HepG2 (cell line): ENCODE data around the gene SDC1. TPM values are rescaled to one million over a fixed set of nuclear protein-coding genes. Genes with fewer than 3 reads are reported as not detected.

ENCODE experiments used
- ATAC-seq: fragments of 200-7000 bp; cut with Tn5 transposase; 3 replicates; pipeline ENCODE4 v1.9.1; 2020; ENCODE audit warnings: mild to moderate bottlenecking, moderate library complexity
- BruUV-seq: library from RNA; stranded (reverse); fragments of 400-500 nt; replicated peaks from 2 replicates; lab custom pipeline; 2021; lab: Mats Ljungman, UMichigan
- CTCF ChIA-PET: fragments of 300-600 bp; formaldehyde crosslinking; extraction: SDS; loops from one replicate; lab custom pipeline; 2021; ENCODE audit warnings: low total read pairs, inconsistent platforms, low intra/inter-chr PET ratio; lab: Yijun Ruan, JAX
- POLR2A ChIA-PET: fragments of 350-600 bp; sonication (Branson Sonifier 250); formaldehyde crosslinking; loops from one replicate; lab custom pipeline; 2020; ENCODE audit warnings: antibody characterized with exemption, inconsistent platforms; lab: Yijun Ruan, JAX
- DNase-seq: peaks from one replicate; pipeline ENCODE4 v3.0.0-alpha.2; 2015; ENCODE audit warnings: low spot score
- FAIRE-seq: peaks from 3 replicates; lab custom pipeline; 2011; peaks lifted over from hg19 to GRCh38; lab: Jason Lieb, UNC
- H2AFZ ChIP-seq: one replicate; pipeline ENCODE4 v1.6.1; 2011; ENCODE audit warnings: low read length, inconsistent platforms
- H3K27ac ChIP-seq: fragments of 300-600 bp; 3 replicates; pipeline ENCODE4 v1.8.0; 2011; ENCODE audit warnings: mixed run types, mild to moderate bottlenecking, mixed read lengths, low read length, inconsistent platforms; ENCODE audit not compliant: insufficient read depth; ENCODE audit errors: extremely low read length
- H3K27me3 ChIP-seq, 2 experiments: fragments of 200-600 bp in 1 of 2; 2 replicates in 1 of 2; 3 replicates in 1 of 2; pipeline versions ENCODE4 v1.6.0 to v1.8.0; 2011; ENCODE audit warnings: low read length in 2 of 2, mild to moderate bottlenecking in 2 of 2, moderate library complexity in 2 of 2, inconsistent platforms in 1 of 2; ENCODE audit not compliant: insufficient read depth in 2 of 2, control insufficient read depth in 1 of 2
- H3K36me3 ChIP-seq, 2 experiments: fragments of 200-600 bp in 1 of 2; replicated peaks in 1 of 2; 2 replicates in 1 of 2; 3 replicates in 1 of 2; pipeline versions ENCODE4 v1.5.1 to v1.8.0; 2011; ENCODE audit warnings: low read length in 2 of 2, inconsistent platforms in 1 of 2; ENCODE audit not compliant: insufficient read depth in 2 of 2, control insufficient read depth in 1 of 2
- H3K4me1 ChIP-seq: 2 replicates; pipeline ENCODE4 v1.5.1; 2012; ENCODE audit warnings: low read length, inconsistent platforms; ENCODE audit not compliant: insufficient read depth
- H3K4me2 ChIP-seq: 2 replicates; pipeline ENCODE4 v1.6.0; 2011; ENCODE audit warnings: low read depth, low read length, inconsistent platforms
- H3K4me3 ChIP-seq, 3 experiments: fragments of 200-600 bp in 1 of 3; sonication (generic), shearing (Covaris generic) in 1 of 3; replicated peaks in 1 of 3; 2 replicates each; pipeline ENCODE4 v1.5.1; 2011 to 2016; ENCODE audit warnings: low read length in 3 of 3, inconsistent platforms in 2 of 3, low read depth in 2 of 3, mild to moderate bottlenecking in 2 of 3, control low read depth in 1 of 3, mixed read lengths in 1 of 3; ENCODE audit not compliant: insufficient read depth in 1 of 3
- H3K79me2 ChIP-seq: one replicate; pipeline ENCODE4 v1.6.1; 2011; ENCODE audit warnings: low read length, inconsistent platforms; ENCODE audit not compliant: insufficient read depth
- H3K9ac ChIP-seq: 2 replicates; pipeline ENCODE4 v1.6.0; 2011; ENCODE audit warnings: mild to moderate bottlenecking, low read depth, low read length, inconsistent platforms; ENCODE audit not compliant: insufficient read depth
- H3K9me3 ChIP-seq: 2 replicates; pipeline ENCODE4 v1.5.1; 2012; ENCODE audit warnings: mild to moderate bottlenecking, low read length
- H4K20me1 ChIP-seq: 2 replicates; pipeline ENCODE4 v1.6.0; 2011; ENCODE audit warnings: inconsistent platforms, mild to moderate bottlenecking, low read length, moderate library complexity; ENCODE audit not compliant: insufficient read depth
- HNRNPUL1 ChIP-seq: fragments of 200-400 bp; formaldehyde crosslinking; IDR thresholded peaks from 2 replicates; pipeline ENCODE4 v1.6.1; 2017; ENCODE audit warnings: low read depth, mild to moderate bottlenecking, low read length, moderate library complexity
- IKZF5 ChIP-seq: IDR thresholded peaks from 2 replicates; pipeline ENCODE4 v1.6.1; 2018; ENCODE audit warnings: missing genetic modification reagents, mild to moderate bottlenecking, missing compliant biosample characterization
- NCOA5 ChIP-seq: sonication (generic); formaldehyde crosslinking; IDR thresholded peaks from 2 replicates; pipeline ENCODE4 v1.4.0; 2020; ENCODE audit warnings: missing genetic modification reagents
- PAWR ChIP-seq: sonication (generic); formaldehyde crosslinking; IDR thresholded peaks from 2 replicates; pipeline ENCODE4 v1.4.0; 2020; ENCODE audit warnings: missing genetic modification reagents, mild to moderate bottlenecking, borderline replicate concordance
- RAD21 ChIP-seq: fragments of 450-650 bp; formaldehyde crosslinking; IDR thresholded peaks from 2 replicates; pipeline ENCODE4 v1.5.0; 2020; ENCODE audit warnings: mild to moderate bottlenecking
- REL ChIP-seq: sonication (generic); formaldehyde crosslinking; conservative IDR thresholded peaks from 2 replicates; pipeline ENCODE4 v1.8.0; 2022; ENCODE audit warnings: mild to moderate bottlenecking, missing genetic modification reagents, moderate library complexity
- SIN3B ChIP-seq: fragments of 150-350 bp; IDR thresholded peaks from 2 replicates; pipeline ENCODE4 v1.6.1; 2014; ENCODE audit warnings: low read length
- THAP11 ChIP-seq: IDR thresholded peaks from 2 replicates; pipeline ENCODE4 v1.6.1; 2016; ENCODE audit warnings: missing biosample characterization, missing genetic modification reagents
- WIZ ChIP-seq: sonication (generic); formaldehyde crosslinking; IDR thresholded peaks from 2 replicates; pipeline ENCODE4 v1.5.1; 2020; ENCODE audit warnings: mild to moderate bottlenecking, missing genetic modification reagents
- YEATS2 ChIP-seq: sonication (generic); formaldehyde crosslinking; IDR thresholded peaks from 2 replicates; pipeline ENCODE4 v1.4.0; 2020; ENCODE audit warnings: missing genetic modification reagents, borderline replicate concordance
- ZBTB26 ChIP-seq: IDR thresholded peaks from 2 replicates; pipeline ENCODE4 v1.6.1; 2016; ENCODE audit warnings: missing compliant biosample characterization, missing genetic modification reagents, borderline replicate concordance
- ZEB1 ChIP-seq: IDR thresholded peaks from 2 replicates; pipeline ENCODE4 v1.6.1; 2012; ENCODE audit warnings: mild to moderate bottlenecking, low read depth, inconsistent platforms; ENCODE audit not compliant: insufficient replicate concordance
- ZNF160 ChIP-seq: sonication (generic); formaldehyde crosslinking; IDR thresholded peaks from 2 replicates; pipeline ENCODE4 v1.8.0; 2022; ENCODE audit warnings: mild to moderate bottlenecking, inconsistent platforms, missing genetic modification reagents
- ZNF280B ChIP-seq: sonication (generic); formaldehyde crosslinking; IDR thresholded peaks from 2 replicates; pipeline ENCODE4 v1.5.0; 2020; ENCODE audit warnings: missing genetic modification reagents, mild to moderate bottlenecking, borderline replicate concordance
- ZNF557 ChIP-seq: sonication (generic); formaldehyde crosslinking; IDR thresholded peaks from 2 replicates; pipeline ENCODE4 v1.4.0; 2020; ENCODE audit warnings: missing genetic modification reagents
- ZNF567 ChIP-seq: sonication (generic); formaldehyde crosslinking; IDR thresholded peaks from 2 replicates; pipeline ENCODE4 v1.8.1; 2023; ENCODE audit warnings: mild to moderate bottlenecking, missing genetic modification reagents, borderline replicate concordance
- ZNF569 ChIP-seq: sonication (generic); formaldehyde crosslinking; IDR thresholded peaks from 2 replicates; pipeline ENCODE4 v1.5.0; 2020; ENCODE audit warnings: mild to moderate bottlenecking, missing genetic modification reagents, moderate library complexity, borderline replicate concordance
- ZNF703 ChIP-seq: sonication (generic); formaldehyde crosslinking; IDR thresholded peaks from 2 replicates; pipeline ENCODE4 v1.5.1; 2020; ENCODE audit warnings: missing genetic modification reagents, mild to moderate bottlenecking, moderate library complexity, borderline replicate concordance
- ZNF782 ChIP-seq: sonication (generic); formaldehyde crosslinking; IDR thresholded peaks from 2 replicates; pipeline ENCODE4 v1.4.0; 2020; ENCODE audit warnings: missing genetic modification reagents, mild to moderate bottlenecking, borderline replicate concordance
- WGBS: methylation state at CpG from one replicate; pipeline ENCODE4 v1.1.6; 2017; ENCODE audit warnings: low lambda C conversion rate; 5-methylcytosine and 5-hydroxymethylcytosine counted together
- in situ Hi-C: cut with HindIII; loops from 2 replicates; pipeline ENCODE4 v1.10.0; 2017; ENCODE audit warnings: low pct_unique_long_range_greater_than_20kb; ENCODE audit not compliant: extremely low pct_ligation_motif_present
- intact Hi-C: fragments of 100-400 bp; cut with micrococcal nuclease; formaldehyde crosslinking; loops from one replicate; pipeline ENCODE4 v1.10.0; 2022; ENCODE audit not compliant: unreplicated experiment
- polyA plus RNA-seq, 8 experiments: library from polyadenylated mRNA; depleted of rRNA in 3 of 8; stranded (reverse) in 7 of 8; unstranded in 1 of 8; fragments of >200 nt; fragmentation: Illumina TruSeq in 4 of 8; extraction: Trizol in 4 of 8; gene quantifications; 2 replicates each; pipeline versions ENCODE4 v1.2.1 to v1.2.3, GENCODE V29; 2011 to 2016; ENCODE audit warnings: low read depth in 4 of 8, missing spikeins in 1 of 8, mixed read lengths in 1 of 8; ENCODE audit not compliant: insufficient read depth in 1 of 8
- total RNA-seq, 5 experiments: library from RNA; depleted of rRNA; stranded (reverse); fragments of >200 nt; fragmentation: Illumina TruSeq; extraction: Trizol; gene quantifications; 2 replicates each; pipeline ENCODE4 v1.2.3, GENCODE V29; 2016; ENCODE audit warnings: low read depth in 1 of 5
- TF ChIP-seq, protein P1 (sequence below): sonication (generic); formaldehyde crosslinking; IDR thresholded peaks from 2 replicates; pipeline ENCODE4 v1.5.0; 2020; ENCODE audit warnings: missing genetic modification reagents, mild to moderate bottlenecking, borderline replicate concordance

The SDC1 gene
- total and polyA plus RNA-seq, 2 of the 13 experiments (the other 11 are each of a cell fraction or from before 2014, with no cell fraction given) = 108 to 119 TPM

GRCh38 chr2:20178666-20179465, 46.1 kb downstream of the SDC1 start:
- Histone ChIP-seq H3K4me3 (no peak overlapping the region; a peak in 1 of 6 replicates), H3K27ac (no peak overlapping the region), H3K36me3 (no peaks in the 10 kb centered on the region), H4K20me1 (no peaks in the 10 kb centered on the region), H3K79me2 (no peaks in the 10 kb centered on the region), H3K9me3 (no peaks in the 10 kb centered on the region), H3K4me2 (peak overlapping the region; percentile 99), H3K9ac (peak overlapping the region; percentile 63), H3K27me3 (no peaks in the 10 kb centered on the region), H2AFZ (no peak overlapping the region), H3K4me1 (peaks cover 67% of the 10 kb centered on the region)
- BruUV-seq = no TSS peak
- ATAC-seq = no peak
- intact Hi-C loops (no loop called here), in situ Hi-C loops (no loop called here)
- no peak for DNase-seq
- no peak for FAIRE-seq
- ChIA-PET POLR2A (interaction anchor here (0.9 to 5.5 kb wide), 14 partner anchors 8 to 70 kb away, joined by 3 to 76 read pairs (median 6); partner anchors contain the start of gene SDC1), CTCF (interaction anchor here (1.9 kb wide), 1 partner anchor 46 kb away, joined by 5 read pairs; the partner anchor contains the start of gene SDC1)
- WGBS = 65% methylated on average over 10 of the region's 10 CpGs
- peak; percentile 56 for TF ChIP-seq ZNF280B (CRISPR knock-in tag)
- TF ChIP-seq RAD21 (CRISPR knock-in tag) = no peak
- no peak for TF ChIP-seq WIZ
- TF ChIP-seq SIN3B = no peak
- no peak for TF ChIP-seq ZNF703 (CRISPR knock-in tag)
- TF ChIP-seq ZNF567 (CRISPR knock-in tag) = no peak
- TF ChIP-seq ZBTB26 (CRISPR knock-in tag) = no peak
- no peak for TF ChIP-seq NCOA5 (CRISPR knock-in tag)
- no peak for TF ChIP-seq THAP11 (CRISPR knock-in tag)
- TF ChIP-seq, protein P1, sequence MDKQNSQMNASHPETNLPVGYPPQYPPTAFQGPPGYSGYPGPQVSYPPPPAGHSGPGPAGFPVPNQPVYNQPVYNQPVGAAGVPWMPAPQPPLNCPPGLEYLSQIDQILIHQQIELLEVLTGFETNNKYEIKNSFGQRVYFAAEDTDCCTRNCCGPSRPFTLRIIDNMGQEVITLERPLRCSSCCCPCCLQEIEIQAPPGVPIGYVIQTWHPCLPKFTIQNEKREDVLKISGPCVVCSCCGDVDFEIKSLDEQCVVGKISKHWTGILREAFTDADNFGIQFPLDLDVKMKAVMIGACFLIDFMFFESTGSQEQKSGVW (CRISPR knock-in tag) = no peak
- no peak for TF ChIP-seq HNRNPUL1
- TF ChIP-seq ZNF160 (CRISPR knock-in tag) = no peak
- peak; percentile 14 for TF ChIP-seq ZEB1
- no peak for TF ChIP-seq REL (CRISPR knock-in tag)
- no peak for TF ChIP-seq ZNF557 (CRISPR knock-in tag)
- no peak for TF ChIP-seq ZNF569 (CRISPR knock-in tag)
- no peak for TF ChIP-seq PAWR (CRISPR knock-in tag)
- TF ChIP-seq YEATS2 (CRISPR knock-in tag) = no peak
- no peak for TF ChIP-seq ZNF782 (CRISPR knock-in tag)
- 0 out of 2 replicates have a peak, but pooled peaks have one; percentile 30 for TF ChIP-seq IKZF5 (CRISPR knock-in tag)
